HepG2 (cell line): ENCODE results near the gene PGGT1B. TPM values are rescaled to one million over a fixed set of nuclear protein-coding genes. Genes with fewer than 3 reads are reported as not detected.

Experiments used
- ATAC-seq: fragments of 200-7000 bp; cut with Tn5 transposase; 3 replicates; pipeline ENCODE4 v1.9.1; 2020; ENCODE audit warnings: mild to moderate bottlenecking, moderate library complexity
- BruUV-seq: library from RNA; stranded (reverse); fragments of 400-500 nt; replicated peaks from 2 replicates; lab custom pipeline; 2021; lab: Mats Ljungman, UMichigan
- CTCF ChIA-PET: fragments of 300-600 bp; formaldehyde crosslinking; extraction: SDS; loops from one replicate; lab custom pipeline; 2021; ENCODE audit warnings: low total read pairs, inconsistent platforms, low intra/inter-chr PET ratio; lab: Yijun Ruan, JAX
- POLR2A ChIA-PET: fragments of 350-600 bp; sonication (Branson Sonifier 250); formaldehyde crosslinking; loops from one replicate; lab custom pipeline; 2020; ENCODE audit warnings: antibody characterized with exemption, inconsistent platforms; lab: Yijun Ruan, JAX
- DNase-seq: peaks from one replicate; pipeline ENCODE4 v3.0.0-alpha.2; 2015; ENCODE audit warnings: low spot score
- FAIRE-seq: peaks from 3 replicates; lab custom pipeline; 2011; peaks lifted over from hg19 to GRCh38; lab: Jason Lieb, UNC
- H2AFZ ChIP-seq: one replicate; pipeline ENCODE4 v1.6.1; 2011; ENCODE audit warnings: low read length, inconsistent platforms
- H3K27ac ChIP-seq: fragments of 300-600 bp; 3 replicates; pipeline ENCODE4 v1.8.0; 2011; ENCODE audit warnings: mixed run types, mild to moderate bottlenecking, mixed read lengths, low read length, inconsistent platforms; ENCODE audit not compliant: insufficient read depth; ENCODE audit errors: extremely low read length
- H3K27me3 ChIP-seq, 2 experiments: fragments of 200-600 bp in 1 of 2; 2 replicates in 1 of 2; 3 replicates in 1 of 2; pipeline versions ENCODE4 v1.6.0 to v1.8.0; 2011; ENCODE audit warnings: low read length in 2 of 2, mild to moderate bottlenecking in 2 of 2, moderate library complexity in 2 of 2, inconsistent platforms in 1 of 2; ENCODE audit not compliant: insufficient read depth in 2 of 2, control insufficient read depth in 1 of 2
- H3K36me3 ChIP-seq, 2 experiments: fragments of 200-600 bp in 1 of 2; replicated peaks in 1 of 2; 2 replicates in 1 of 2; 3 replicates in 1 of 2; pipeline versions ENCODE4 v1.5.1 to v1.8.0; 2011; ENCODE audit warnings: low read length in 2 of 2, inconsistent platforms in 1 of 2; ENCODE audit not compliant: insufficient read depth in 2 of 2, control insufficient read depth in 1 of 2
- H3K4me1 ChIP-seq: 2 replicates; pipeline ENCODE4 v1.5.1; 2012; ENCODE audit warnings: low read length, inconsistent platforms; ENCODE audit not compliant: insufficient read depth
- H3K4me2 ChIP-seq: 2 replicates; pipeline ENCODE4 v1.6.0; 2011; ENCODE audit warnings: low read depth, low read length, inconsistent platforms
- H3K4me3 ChIP-seq, 3 experiments: fragments of 200-600 bp in 1 of 3; sonication (generic), shearing (Covaris generic) in 1 of 3; replicated peaks in 1 of 3; 2 replicates each; pipeline ENCODE4 v1.5.1; 2011 to 2016; ENCODE audit warnings: low read length in 3 of 3, inconsistent platforms in 2 of 3, low read depth in 2 of 3, mild to moderate bottlenecking in 2 of 3, control low read depth in 1 of 3, mixed read lengths in 1 of 3; ENCODE audit not compliant: insufficient read depth in 1 of 3
- H3K79me2 ChIP-seq: one replicate; pipeline ENCODE4 v1.6.1; 2011; ENCODE audit warnings: low read length, inconsistent platforms; ENCODE audit not compliant: insufficient read depth
- H3K9ac ChIP-seq: 2 replicates; pipeline ENCODE4 v1.6.0; 2011; ENCODE audit warnings: mild to moderate bottlenecking, low read depth, low read length, inconsistent platforms; ENCODE audit not compliant: insufficient read depth
- H3K9me3 ChIP-seq: 2 replicates; pipeline ENCODE4 v1.5.1; 2012; ENCODE audit warnings: mild to moderate bottlenecking, low read length
- H4K20me1 ChIP-seq: 2 replicates; pipeline ENCODE4 v1.6.0; 2011; ENCODE audit warnings: inconsistent platforms, mild to moderate bottlenecking, low read length, moderate library complexity; ENCODE audit not compliant: insufficient read depth
- AHR ChIP-seq: IDR thresholded peaks from 2 replicates; pipeline ENCODE4 v1.6.1; 2018; ENCODE audit warnings: missing genetic modification reagents, missing compliant biosample characterization
- KLF13 ChIP-seq: sonication (generic); formaldehyde crosslinking; IDR thresholded peaks from 2 replicates; pipeline ENCODE4 v1.4.0; 2020; ENCODE audit warnings: mild to moderate bottlenecking, missing genetic modification reagents
- MYC ChIP-seq: sonication (generic); formaldehyde crosslinking; IDR thresholded peaks from 2 replicates; pipeline ENCODE4 v1.9.0; 2021; ENCODE audit warnings: missing genetic modification reagents, borderline replicate concordance
- NFYB ChIP-seq: sonication (generic); formaldehyde crosslinking; IDR thresholded peaks from 2 replicates; pipeline ENCODE4 v1.4.0; 2020; ENCODE audit warnings: missing genetic modification reagents
- PCBP2 ChIP-seq: fragments of 200-400 bp; formaldehyde crosslinking; optimal IDR thresholded peaks from 2 replicates; pipeline ENCODE3; 2018; ENCODE audit warnings: low read length, low read depth; ENCODE audit not compliant: poor library complexity, severe bottlenecking
- PITX1 ChIP-seq: sonication (generic); formaldehyde crosslinking; IDR thresholded peaks from 2 replicates; pipeline ENCODE4 v1.5.1; 2020; ENCODE audit warnings: mild to moderate bottlenecking, missing genetic modification reagents
- RFX3 ChIP-seq: IDR thresholded peaks from 2 replicates; pipeline ENCODE4 v1.6.1; 2016; ENCODE audit warnings: missing biosample characterization, missing genetic modification reagents
- SP1 ChIP-seq, 2 experiments: fragments of 450-650 bp in 1 of 2; sonication (generic) in 1 of 2; formaldehyde crosslinking in 1 of 2; IDR thresholded peaks; 2 replicates each; pipeline versions ENCODE4 v1.4.0 to v1.6.1; 2016 to 2020; ENCODE audit warnings: missing genetic modification reagents in 1 of 2
- TBX2 ChIP-seq: sonication (generic); formaldehyde crosslinking; IDR thresholded peaks from 2 replicates; pipeline ENCODE4 v1.5.0; 2020; ENCODE audit warnings: missing genetic modification reagents, mild to moderate bottlenecking, borderline replicate concordance
- ZKSCAN1 ChIP-seq: fragments of 150-350 bp; IDR thresholded peaks from 2 replicates; pipeline ENCODE4 v1.6.1; 2014; ENCODE audit warnings: low read length
- ZNF550 ChIP-seq: sonication (generic); formaldehyde crosslinking; IDR thresholded peaks from 2 replicates; pipeline ENCODE4 v1.4.0; 2020; ENCODE audit warnings: mild to moderate bottlenecking, missing genetic modification reagents, borderline replicate concordance
- ZNF563 ChIP-seq: sonication (generic); formaldehyde crosslinking; IDR thresholded peaks from 2 replicates; pipeline ENCODE4 v1.8.0; 2022; ENCODE audit warnings: mild to moderate bottlenecking, moderate library complexity, missing genetic modification reagents
- ZNF570 ChIP-seq: sonication (generic); formaldehyde crosslinking; IDR thresholded peaks from 2 replicates; pipeline ENCODE4 v1.4.0; 2020; ENCODE audit warnings: mild to moderate bottlenecking, missing genetic modification reagents, borderline replicate concordance
- ZSCAN25 ChIP-seq: sonication (generic); formaldehyde crosslinking; IDR thresholded peaks from 2 replicates; pipeline ENCODE4 v1.8.0; 2022; ENCODE audit warnings: mild to moderate bottlenecking, missing genetic modification reagents
- WGBS: methylation state at CpG from one replicate; pipeline ENCODE4 v1.1.6; 2017; ENCODE audit warnings: low lambda C conversion rate; 5-methylcytosine and 5-hydroxymethylcytosine counted together
- in situ Hi-C: cut with HindIII; loops from 2 replicates; pipeline ENCODE4 v1.10.0; 2017; ENCODE audit warnings: low pct_unique_long_range_greater_than_20kb; ENCODE audit not compliant: extremely low pct_ligation_motif_present
- intact Hi-C: fragments of 100-400 bp; cut with micrococcal nuclease; formaldehyde crosslinking; loops from one replicate; pipeline ENCODE4 v1.10.0; 2022; ENCODE audit not compliant: unreplicated experiment
- polyA plus RNA-seq, 8 experiments: library from polyadenylated mRNA; depleted of rRNA in 3 of 8; stranded (reverse) in 7 of 8; unstranded in 1 of 8; fragments of >200 nt; fragmentation: Illumina TruSeq in 4 of 8; extraction: Trizol in 4 of 8; gene quantifications; 2 replicates each; pipeline versions ENCODE4 v1.2.1 to v1.2.3, GENCODE V29; 2011 to 2016; ENCODE audit warnings: low read depth in 4 of 8, missing spikeins in 1 of 8, mixed read lengths in 1 of 8; ENCODE audit not compliant: insufficient read depth in 1 of 8
- total RNA-seq, 5 experiments: library from RNA; depleted of rRNA; stranded (reverse); fragments of >200 nt; fragmentation: Illumina TruSeq; extraction: Trizol; gene quantifications; 2 replicates each; pipeline ENCODE4 v1.2.3, GENCODE V29; 2016; ENCODE audit warnings: low read depth in 1 of 5
- TF ChIP-seq, protein P1 (sequence below): sonication (generic); formaldehyde crosslinking; IDR thresholded peaks from 2 replicates; pipeline ENCODE4 v1.9.0; 2022; ENCODE audit warnings: low read depth, missing genetic modification reagents
- TF ChIP-seq, protein P2 (sequence below): sonication (generic); formaldehyde crosslinking; IDR thresholded peaks from 2 replicates; pipeline ENCODE4 v1.8.0; 2022; ENCODE audit warnings: missing genetic modification reagents, mild to moderate bottlenecking, borderline replicate concordance
- TF ChIP-seq, protein P3 (sequence below): sonication (generic); formaldehyde crosslinking; IDR thresholded peaks from 2 replicates; pipeline ENCODE4 v1.9.0; 2021; ENCODE audit warnings: missing genetic modification reagents, borderline replicate concordance

Gene PGGT1B
- total and polyA plus RNA-seq, 2 of the 13 experiments (the other 11 are each of a cell fraction or from before 2014, with no cell fraction given), result 2.4 to 42.7 TPM

DNA sequence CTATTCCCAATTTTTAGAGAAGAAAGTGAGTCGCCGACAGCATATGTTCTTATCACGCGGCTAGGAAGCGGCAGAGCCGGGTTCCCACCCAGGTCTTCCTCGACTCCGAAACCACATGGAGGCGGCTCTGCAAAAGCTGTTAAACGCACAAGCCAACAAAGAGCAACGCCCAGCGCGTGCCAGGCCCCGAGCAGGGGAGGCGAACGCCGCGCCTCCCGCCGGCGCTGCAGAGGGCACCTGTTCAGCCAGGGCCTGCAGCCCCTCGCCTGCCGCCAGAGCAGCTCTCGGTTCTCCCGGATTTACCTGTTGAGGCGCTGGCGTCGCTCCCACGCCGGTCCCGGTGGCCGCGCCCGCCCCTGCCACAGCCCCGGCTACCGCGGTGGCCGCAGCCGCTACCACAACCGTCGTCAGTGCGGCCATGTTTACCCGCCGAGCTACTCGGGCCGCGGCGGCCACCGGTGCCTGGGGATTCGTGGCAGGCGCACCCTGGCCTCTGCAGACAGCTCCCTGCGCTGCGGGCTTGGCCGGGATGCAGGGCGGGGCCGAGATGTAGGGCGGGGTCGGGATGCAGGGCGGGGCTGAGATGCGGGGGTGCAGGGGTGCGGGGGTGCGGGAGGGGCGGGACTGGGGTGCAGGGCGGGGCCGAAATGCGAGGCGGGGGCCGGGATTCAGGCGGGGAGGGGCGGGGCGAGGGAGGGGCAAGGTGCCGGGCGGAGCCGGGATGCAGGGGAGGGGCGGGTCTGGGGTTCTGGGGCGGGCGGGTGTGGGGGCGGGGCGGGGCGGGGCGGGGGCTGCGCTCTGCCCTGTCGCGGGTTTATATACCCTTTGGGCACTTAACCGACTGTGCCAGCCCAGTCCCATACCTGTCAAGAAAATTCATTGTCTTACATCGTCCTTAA, 33.7 kb upstream of the PGGT1B start, which contains the start of gene CCDC112:
CCDC112 (minus strand) TSS at position 531 of the 899 bp plus-strand sequence; CDS start at position 420, 111 bp downstream.
- intact Hi-C loops, result loop anchor here (2.0 to 10.0 kb wide), 2 partner anchors 34 to 538 kb away; partner anchors contain the start of gene PGGT1B
- peak; percentile 47; the same call in 1 of the 2 replicates for TF ChIP-seq MYC
- no peak for TF ChIP-seq NFYB (CRISPR knock-in tag)
- no peak for TF ChIP-seq PITX1 (CRISPR knock-in tag)
- TF ChIP-seq, protein P1, sequence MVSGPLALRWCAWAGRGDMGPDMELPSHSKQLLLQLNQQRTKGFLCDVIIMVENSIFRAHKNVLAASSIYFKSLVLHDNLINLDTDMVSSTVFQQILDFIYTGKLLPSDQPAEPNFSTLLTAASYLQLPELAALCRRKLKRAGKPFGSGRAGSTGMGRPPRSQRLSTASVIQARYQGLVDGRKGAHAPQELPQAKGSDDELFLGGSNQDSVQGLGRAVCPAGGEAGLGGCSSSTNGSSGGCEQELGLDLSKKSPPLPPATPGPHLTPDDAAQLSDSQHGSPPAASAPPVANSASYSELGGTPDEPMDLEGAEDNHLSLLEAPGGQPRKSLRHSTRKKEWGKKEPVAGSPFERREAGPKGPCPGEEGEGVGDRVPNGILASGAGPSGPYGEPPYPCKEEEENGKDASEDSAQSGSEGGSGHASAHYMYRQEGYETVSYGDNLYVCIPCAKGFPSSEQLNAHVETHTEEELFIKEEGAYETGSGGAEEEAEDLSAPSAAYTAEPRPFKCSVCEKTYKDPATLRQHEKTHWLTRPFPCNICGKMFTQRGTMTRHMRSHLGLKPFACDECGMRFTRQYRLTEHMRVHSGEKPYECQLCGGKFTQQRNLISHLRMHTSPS, result 0 out of 2 replicates have a peak, but pooled peaks have one; percentile 26
- no peak for TF ChIP-seq PCBP2
- TF ChIP-seq ZSCAN25 (CRISPR knock-in tag), result peak; percentile 94
- TF ChIP-seq TBX2 (CRISPR knock-in tag), result peak; percentile 47; the same call in 1 of the 2 replicates
- no peak for TF ChIP-seq ZKSCAN1
- TF ChIP-seq, protein P2, sequence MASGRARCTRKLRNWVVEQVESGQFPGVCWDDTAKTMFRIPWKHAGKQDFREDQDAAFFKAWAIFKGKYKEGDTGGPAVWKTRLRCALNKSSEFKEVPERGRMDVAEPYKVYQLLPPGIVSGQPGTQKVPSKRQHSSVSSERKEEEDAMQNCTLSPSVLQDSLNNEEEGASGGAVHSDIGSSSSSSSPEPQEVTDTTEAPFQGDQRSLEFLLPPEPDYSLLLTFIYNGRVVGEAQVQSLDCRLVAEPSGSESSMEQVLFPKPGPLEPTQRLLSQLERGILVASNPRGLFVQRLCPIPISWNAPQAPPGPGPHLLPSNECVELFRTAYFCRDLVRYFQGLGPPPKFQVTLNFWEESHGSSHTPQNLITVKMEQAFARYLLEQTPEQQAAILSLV (CRISPR knock-in tag), result peak; percentile 58; the same call in 1 of the 2 replicates
- TF ChIP-seq RFX3 (CRISPR knock-in tag), result no peak
- no peak for TF ChIP-seq ZNF570 (CRISPR knock-in tag)
- no peak for TF ChIP-seq KLF13
- TF ChIP-seq, protein P3, sequence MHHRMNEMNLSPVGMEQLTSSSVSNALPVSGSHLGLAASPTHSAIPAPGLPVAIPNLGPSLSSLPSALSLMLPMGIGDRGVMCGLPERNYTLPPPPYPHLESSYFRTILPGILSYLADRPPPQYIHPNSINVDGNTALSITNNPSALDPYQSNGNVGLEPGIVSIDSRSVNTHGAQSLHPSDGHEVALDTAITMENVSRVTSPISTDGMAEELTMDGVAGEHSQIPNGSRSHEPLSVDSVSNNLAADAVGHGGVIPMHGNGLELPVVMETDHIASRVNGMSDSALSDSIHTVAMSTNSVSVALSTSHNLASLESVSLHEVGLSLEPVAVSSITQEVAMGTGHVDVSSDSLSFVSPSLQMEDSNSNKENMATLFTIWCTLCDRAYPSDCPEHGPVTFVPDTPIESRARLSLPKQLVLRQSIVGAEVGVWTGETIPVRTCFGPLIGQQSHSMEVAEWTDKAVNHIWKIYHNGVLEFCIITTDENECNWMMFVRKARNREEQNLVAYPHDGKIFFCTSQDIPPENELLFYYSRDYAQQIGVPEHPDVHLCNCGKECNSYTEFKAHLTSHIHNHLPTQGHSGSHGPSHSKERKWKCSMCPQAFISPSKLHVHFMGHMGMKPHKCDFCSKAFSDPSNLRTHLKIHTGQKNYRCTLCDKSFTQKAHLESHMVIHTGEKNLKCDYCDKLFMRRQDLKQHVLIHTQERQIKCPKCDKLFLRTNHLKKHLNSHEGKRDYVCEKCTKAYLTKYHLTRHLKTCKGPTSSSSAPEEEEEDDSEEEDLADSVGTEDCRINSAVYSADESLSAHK (CRISPR knock-in tag), result no peak
- TF ChIP-seq AHR (CRISPR knock-in tag), result 0 out of 2 replicates have a peak, but pooled peaks have one; percentile 60
- peak; percentile 59; the same call in 1 of the 2 replicates for TF ChIP-seq ZNF563 (CRISPR knock-in tag)
- no peak for TF ChIP-seq SP1 (IDR thresholded peaks at IDR 0.05)
- TF ChIP-seq SP1 (CRISPR knock-in tag; IDR thresholded peaks at IDR 0.05), result 0 out of 2 replicates have a peak, but pooled peaks have one; percentile 12
- no peak for TF ChIP-seq ZNF550 (CRISPR knock-in tag)

More for the DNA sequence above, 33.7 kb upstream of the PGGT1B start, which contains the start of gene CCDC112:
- Histone ChIP-seq H4K20me1 (0 out of 2 replicates have a peak, but pooled peaks cover 3% of the 10 kb centered on the region), H3K27me3 (no peaks in the 10 kb centered on the region), H3K9me3 (no peaks in the 10 kb centered on the region), H3K9ac (peak within 1 kb of the TSS; percentile 73), H3K4me2 (peak within 1 kb of the TSS; percentile 99), H3K4me1 (peaks cover 14% of the 10 kb centered on the region), H3K27ac (peak within 1 kb of the TSS; percentile 38), H3K36me3 (no peaks in the 10 kb centered on the region), H3K79me2 (no peaks in the 10 kb centered on the region), H3K4me3 (peak within 1 kb of the TSS; percentile 59 to 82 (median 77)), H2AFZ (peak within 1 kb of the TSS; percentile 86)
- FAIRE-seq (no peak), ATAC-seq (peak; percentile 95), DNase-seq (peak; percentile 36)
- BruUV-seq, result no TSS peak
- WGBS, result 5% methylated on average over 39 of the region's 86 CpGs
- CTCF ChIA-PET, result no interaction called here
- POLR2A ChIA-PET, result interaction anchor here (1.0 to 1.9 kb wide), 3 partner anchors 34 to 329 kb away, joined by 3 to 8 read pairs (median 7); partner anchors contain the start of genes FEM1C, PGGT1B and TMED7
- in situ Hi-C loops, result no loop called here
